Kidney (tissue), 14 donors: ENCODE measurements around the gene TMEM217. TPM values are rescaled to one million over a fixed set of nuclear protein-coding genes. Genes with fewer than 3 reads are reported as not detected.
A peak's percentile ranks its signal among the peaks of the same experiment; 100 is the strongest.

Experiments
- DNase-seq, 5 donors: peaks; one replicate each; pipeline ENCODE4 v3.0.0-alpha.2; 2013 to 2020
- FAIRE-seq: peaks from 2 replicates; lab custom pipeline; 2012; peaks lifted over from hg19 to GRCh38; lab: Jason Lieb, UNC
- H3K27ac ChIP-seq, 2 donors: one replicate each; pipeline ENCODE4 v1.7.0; 2013; ENCODE audit warnings: low read depth in 2 of 2, low read length in 2 of 2, inconsistent platforms in 1 of 2
- H3K27me3 ChIP-seq: one replicate; pipeline ENCODE4 v1.7.1; 2013; ENCODE audit warnings: low read length, inconsistent platforms; ENCODE audit not compliant: control insufficient read depth, insufficient read depth
- H3K36me3 ChIP-seq, 3 donors: one replicate each; pipeline versions ENCODE4 v1.7.0 to v1.7.1; 2013; ENCODE audit warnings: low read length in 3 of 3, control low read depth in 1 of 3, inconsistent platforms in 1 of 3; ENCODE audit not compliant: insufficient read depth in 3 of 3, control insufficient read depth in 2 of 3
- H3K4me1 ChIP-seq, 3 donors: one replicate each; pipeline versions ENCODE4 v1.7.0 to v1.7.1; 2013; ENCODE audit warnings: low read length in 3 of 3, inconsistent platforms in 1 of 3, low read depth in 1 of 3; ENCODE audit not compliant: control insufficient read depth in 2 of 3, insufficient read depth in 2 of 3
- H3K4me3 ChIP-seq, 3 donors: one replicate each; pipeline versions ENCODE4 v1.7.0 to v1.8.1; 2013; ENCODE audit warnings: low read length in 3 of 3, control low read depth in 1 of 3, inconsistent platforms in 1 of 3
- H3K9ac ChIP-seq, 3 donors: one replicate each; pipeline versions ENCODE4 v1.7.0 to v1.7.1; 2013; ENCODE audit warnings: low read length in 3 of 3, control low read depth in 1 of 3, inconsistent platforms in 1 of 3
- H3K9me3 ChIP-seq, 3 donors: one replicate each; pipeline versions ENCODE4 v1.7.0 to v1.7.1; 2013; ENCODE audit warnings: low read length in 3 of 3, control low read depth in 1 of 3, inconsistent platforms in 1 of 3; ENCODE audit not compliant: control insufficient read depth in 2 of 3, insufficient read depth in 1 of 3
- intact Hi-C: fragments of 100-400 bp; cut with DNase I; formaldehyde crosslinking; loops from one replicate; pipeline ENCODE4 v1.11.1; 2022
- polyA plus RNA-seq: library from polyadenylated mRNA; stranded (reverse); fragments of 350-450 nt; fragmentation: Illumina TruSeq; extraction: RNeasy Lipid Tissue Mini Kit (QIAGEN cat#74804); gene quantifications from one replicate; pipeline ENCODE4 v1.2.3, GENCODE V29; 2014; ENCODE audit warnings: low read depth, low replicate concordance; ENCODE audit not compliant: insufficient read depth
- total RNA-seq: library from RNA; stranded (reverse); fragmentation: NEBNext Ultra II Directional; extraction: Animal tissue kit (Norgen Biotek cat#: 25700); gene quantifications from one replicate; pipeline ENCODE4 v1.2.1, GENCODE V29; 2021
- TF ChIP-seq, protein P1 (sequence below): IDR thresholded peaks from 3 replicates; pipeline ENCODE4 v1.5.1; 2012; ENCODE audit warnings: mild to moderate bottlenecking, moderate library complexity, borderline replicate concordance; ENCODE audit not compliant: insufficient read depth; ENCODE audit errors: extremely low read depth
- donor health status: control.
- donor health status: control.
- donor health status: control.
- donor health status: control.
- donor health status: control.
- donor health status: DM: yes; HTN: yes; CAD: no.
- donor health status: Normal renal cell carcinoma (clear cell type).

Gene TMEM217
- total and polyA plus RNA-seq, 2 donors from 2014 or later, result 0.67 to 0.72 TPM

DNA sequence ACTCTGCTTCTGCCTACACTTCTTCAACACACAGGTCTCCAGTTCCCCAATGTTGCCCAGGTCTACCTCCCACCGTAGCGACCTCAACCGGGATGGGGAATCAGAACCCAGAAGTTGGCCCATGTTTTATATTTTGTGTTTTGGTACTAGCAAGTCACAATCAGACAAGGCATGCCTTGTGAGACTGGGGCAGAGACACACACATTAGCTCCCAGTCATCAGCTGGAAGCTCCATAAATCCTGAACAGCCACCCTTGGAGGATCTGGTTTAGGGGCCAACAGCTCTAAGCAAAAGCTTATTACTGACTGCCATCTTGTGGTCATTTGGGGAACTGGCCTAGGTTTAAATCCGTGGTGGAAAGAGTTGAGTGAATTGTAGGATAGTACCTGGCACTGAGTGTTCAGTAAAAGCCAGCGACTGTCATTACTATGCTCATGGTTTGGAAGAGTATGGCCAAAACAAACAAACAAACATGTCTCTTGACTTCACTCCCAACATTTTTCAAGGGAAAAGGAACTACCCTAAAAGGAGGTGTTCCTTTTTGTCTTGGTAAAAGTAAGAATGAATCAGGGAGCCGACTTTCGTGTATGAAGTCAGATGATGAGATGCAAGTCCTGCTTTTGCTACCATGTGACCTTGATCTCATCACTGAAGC lies 47.5 kb downstream of the TMEM217 start:
- no peaks in the 10 kb centered on the region for H3K9me3 ChIP-seq
- FAIRE-seq, result peak; percentile 55
- no peak overlapping the region for H3K27ac ChIP-seq
- TF ChIP-seq, protein P1, sequence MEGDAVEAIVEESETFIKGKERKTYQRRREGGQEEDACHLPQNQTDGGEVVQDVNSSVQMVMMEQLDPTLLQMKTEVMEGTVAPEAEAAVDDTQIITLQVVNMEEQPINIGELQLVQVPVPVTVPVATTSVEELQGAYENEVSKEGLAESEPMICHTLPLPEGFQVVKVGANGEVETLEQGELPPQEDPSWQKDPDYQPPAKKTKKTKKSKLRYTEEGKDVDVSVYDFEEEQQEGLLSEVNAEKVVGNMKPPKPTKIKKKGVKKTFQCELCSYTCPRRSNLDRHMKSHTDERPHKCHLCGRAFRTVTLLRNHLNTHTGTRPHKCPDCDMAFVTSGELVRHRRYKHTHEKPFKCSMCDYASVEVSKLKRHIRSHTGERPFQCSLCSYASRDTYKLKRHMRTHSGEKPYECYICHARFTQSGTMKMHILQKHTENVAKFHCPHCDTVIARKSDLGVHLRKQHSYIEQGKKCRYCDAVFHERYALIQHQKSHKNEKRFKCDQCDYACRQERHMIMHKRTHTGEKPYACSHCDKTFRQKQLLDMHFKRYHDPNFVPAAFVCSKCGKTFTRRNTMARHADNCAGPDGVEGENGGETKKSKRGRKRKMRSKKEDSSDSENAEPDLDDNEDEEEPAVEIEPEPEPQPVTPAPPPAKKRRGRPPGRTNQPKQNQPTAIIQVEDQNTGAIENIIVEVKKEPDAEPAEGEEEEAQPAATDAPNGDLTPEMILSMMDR, result peak; percentile 95
- intact Hi-C loops, result loop anchor here (10.0 kb wide), 1 partner anchor 166 kb away; no protein-coding TSS in a partner anchor
- H3K4me1 ChIP-seq, result no peaks in the 10 kb centered on the region
- DNase-seq, result peak in 4 of 5 donors; percentile 88 to 95 (median 91)
- H3K4me3 ChIP-seq, result no peak overlapping the region
- H3K36me3 ChIP-seq, result no peaks in the 10 kb centered on the region
- H3K27me3 ChIP-seq, result no peaks in the 10 kb centered on the region
- no peak overlapping the region for H3K9ac ChIP-seq

DNA sequence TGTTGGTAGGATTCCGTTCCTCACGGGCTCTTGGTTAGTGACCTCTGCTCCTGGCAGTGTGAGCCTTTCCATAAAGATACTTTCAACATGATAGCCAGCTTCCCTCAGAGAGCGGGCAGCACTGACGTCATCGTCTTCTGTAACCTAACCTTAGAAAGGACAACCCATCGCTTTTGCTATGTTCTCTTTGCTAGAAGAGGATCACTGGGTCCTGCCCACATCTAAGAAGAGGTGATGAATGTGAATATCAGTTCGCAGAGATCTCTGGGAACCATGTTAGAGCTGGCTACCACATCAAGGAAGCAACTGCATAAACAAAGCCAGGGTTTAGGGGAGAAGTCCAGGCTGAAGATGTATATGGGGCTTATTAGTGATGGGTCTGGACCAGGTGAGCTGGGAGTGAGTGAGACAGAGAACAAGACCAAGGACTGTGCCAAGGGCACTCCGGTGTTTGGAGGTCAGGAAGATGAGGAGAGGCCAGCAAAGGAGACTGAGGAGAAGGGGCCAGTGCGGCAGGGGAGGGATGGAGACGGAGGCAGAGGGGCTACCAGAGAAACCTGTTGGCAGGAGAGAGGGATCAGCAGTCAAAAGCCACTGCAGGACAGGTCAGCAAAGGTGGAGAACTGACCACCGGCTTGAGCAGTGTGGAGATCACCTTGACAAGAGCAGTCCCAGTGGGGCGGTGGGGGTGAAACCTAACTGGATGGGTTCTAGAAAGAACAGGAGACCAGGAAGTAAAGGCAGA lies 48.3 kb downstream of the TMEM217 start:
- H3K9me3 ChIP-seq, result no peaks in the 10 kb centered on the region
- H3K9ac ChIP-seq, result no peak overlapping the region
- no peak overlapping the region for H3K27ac ChIP-seq
- TF ChIP-seq, protein P1, result no peak
- intact Hi-C loops, result loop anchor here (10.0 kb wide), 1 partner anchor 165 kb away; no protein-coding TSS in a partner anchor
- no peaks in the 10 kb centered on the region for H3K36me3 ChIP-seq
- no peak overlapping the region for H3K4me3 ChIP-seq
- no peaks in the 10 kb centered on the region for H3K27me3 ChIP-seq
- peak in 2 of 5 donors; percentile 31 to 41 for DNase-seq
- H3K4me1 ChIP-seq, result no peaks in the 10 kb centered on the region
- no peak for FAIRE-seq

DNA sequence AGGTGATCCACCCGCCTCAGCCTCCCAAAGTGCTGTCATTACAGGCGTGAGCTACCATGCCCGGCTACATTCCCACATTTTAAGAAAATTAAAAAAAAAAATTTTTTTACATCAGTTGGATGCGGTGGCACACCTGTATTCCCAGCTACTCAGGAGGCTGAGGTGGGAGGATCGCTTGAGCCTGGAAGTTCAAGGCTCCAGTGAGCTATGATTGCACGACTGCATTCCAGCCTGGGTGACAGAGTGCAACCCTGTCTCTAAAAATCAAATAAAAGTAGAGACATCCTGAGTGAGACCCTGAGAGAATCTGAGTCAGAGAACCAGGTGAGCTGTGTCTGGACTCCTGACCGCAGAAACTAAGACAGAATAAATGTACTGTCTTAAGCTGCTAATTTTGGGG lies 49.2 kb downstream of the TMEM217 start:
- H3K4me3 ChIP-seq, result no peak overlapping the region
- no peaks in the 10 kb centered on the region for H3K9me3 ChIP-seq
- FAIRE-seq (no peak), DNase-seq (no peak)
- H3K9ac ChIP-seq, result no peak overlapping the region
- intact Hi-C loops, result no loop called here
- no peak overlapping the region for H3K27ac ChIP-seq
- TF ChIP-seq, protein P1, result no peak
- no peaks in the 10 kb centered on the region for H3K36me3 ChIP-seq
- no peaks in the 10 kb centered on the region for H3K4me1 ChIP-seq
- H3K27me3 ChIP-seq, result no peaks in the 10 kb centered on the region
